Measurements from ENCODE around the gene P2RY8.
"Not testable (repeated sequence)": the region's sequence is repeated elsewhere in the genome, so short reads cannot be mapped to it uniquely, and the experiment has no call there.

The P2RY8 gene

GRCh38 chrX:1444561-1445500, 92.2 kb downstream of the P2RY8 start:
- no peak for DNase-seq (ENCODE audit: low spot score)

GRCh38 chrX:1443496-1444075, 93.4 kb downstream of the P2RY8 start:
- DNase-seq (ENCODE audit: low spot score): no peak

- no peak for DNase-seq (ENCODE audit: low spot score)
Measured at GRCh38 chrX:1442724-1443367, 94.1 kb downstream of the P2RY8 start.

- DNase-seq (ENCODE audit: low spot score): no peak
Measured at GRCh38 chrX:1442016-1442665, 94.8 kb downstream of the P2RY8 start.

GRCh38 chrX:1440506-1440905, 96.5 kb downstream of the P2RY8 start:
- DNase-seq (ENCODE audit: low spot score): no peak

GRCh38 chrX:1435241-1435895, 101.6 kb downstream of the P2RY8 start:
- no peak for DNase-seq (ENCODE audit: low spot score)

- DNase-seq (ENCODE audit: low spot score): no peak
Measured at GRCh38 chrX:1434871-1435240, 102.1 kb downstream of the P2RY8 start.

- DNase-seq (ENCODE audit: low spot score): no peak
Measured at GRCh38 chrX:1433646-1434357, 103.2 kb downstream of the P2RY8 start.

GRCh38 chrX:1430451-1430850, 106.5 kb downstream of the P2RY8 start:
- DNase-seq (ENCODE audit: low spot score): no peak

GRCh38 chrX:1427756-1428155, 109.2 kb downstream of the P2RY8 start:
- DNase-seq (ENCODE audit: low spot score): no peak

GRCh38 chrX:1426321-1426720, 110.7 kb downstream of the P2RY8 start:
- DNase-seq (ENCODE audit: low spot score): not testable (repeated sequence)

- DNase-seq (ENCODE audit: low spot score): no peak
Measured at GRCh38 chrX:1425381-1425780, 111.6 kb downstream of the P2RY8 start.

GRCh38 chrX:1424147-1424851, 112.7 kb downstream of the P2RY8 start:
- no peak for DNase-seq (ENCODE audit: low spot score)

- DNase-seq (ENCODE audit: low spot score): no peak
Measured at GRCh38 chrX:1423215-1423614, 113.8 kb downstream of the P2RY8 start.

- DNase-seq (ENCODE audit: low spot score): no peak
Measured at GRCh38 chrX:1422135-1422465, 114.9 kb downstream of the P2RY8 start.

GRCh38 chrX:1421433-1422134, 115.4 kb downstream of the P2RY8 start:
- no peak for DNase-seq (ENCODE audit: low spot score)

GRCh38 chrX:1420371-1420770, 116.6 kb downstream of the P2RY8 start:
- DNase-seq (ENCODE audit: low spot score): no peak

GRCh38 chrX:1419545-1420355, 117.2 kb downstream of the P2RY8 start:
- DNase-seq (ENCODE audit: low spot score): no peak

GRCh38 chrX:1418901-1419544, 118.0 kb downstream of the P2RY8 start:
- no peak for DNase-seq (ENCODE audit: low spot score)
